HCEC 1CT (cell line): ENCODE results near the gene DSG2.
"Not testable (repeated sequence)": the region's sequence is repeated elsewhere in the genome, so short reads cannot be mapped to it uniquely, and the experiment has no call there.

Experiments
- DNase-seq: peaks from one replicate; pipeline ENCODE4 v3.0.0-alpha.2; 2017

The DSG2 gene

GRCh38 chr18:31497836-31498573, at the start of gene DSG2:
TSS of gene DSG2 (plus strand) at chr18:31498177. CDS start at chr18:31498252, 75 bp downstream.
- DNase-seq = no peak

DNA sequence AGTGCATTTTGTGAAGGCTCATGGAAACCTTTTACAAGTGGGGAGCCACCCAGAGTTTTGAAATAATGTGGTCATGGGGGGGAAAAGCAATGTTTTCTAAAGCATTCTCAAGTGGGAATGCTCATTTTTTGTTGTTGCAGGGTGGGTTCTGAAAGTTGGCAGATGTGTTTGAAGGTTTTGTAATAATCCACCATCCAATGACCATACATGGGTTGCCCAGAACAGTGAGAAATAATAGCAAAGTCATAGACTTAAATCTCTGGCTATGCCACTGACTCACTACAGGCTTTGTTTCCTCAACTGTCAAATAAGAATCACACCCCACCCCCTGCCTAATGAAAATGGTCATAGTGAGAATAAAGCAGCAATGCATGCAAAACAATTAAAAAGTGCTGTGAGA, 47.6 kb upstream of the DSG2 start:
- DNase-seq = no peak

DNA sequence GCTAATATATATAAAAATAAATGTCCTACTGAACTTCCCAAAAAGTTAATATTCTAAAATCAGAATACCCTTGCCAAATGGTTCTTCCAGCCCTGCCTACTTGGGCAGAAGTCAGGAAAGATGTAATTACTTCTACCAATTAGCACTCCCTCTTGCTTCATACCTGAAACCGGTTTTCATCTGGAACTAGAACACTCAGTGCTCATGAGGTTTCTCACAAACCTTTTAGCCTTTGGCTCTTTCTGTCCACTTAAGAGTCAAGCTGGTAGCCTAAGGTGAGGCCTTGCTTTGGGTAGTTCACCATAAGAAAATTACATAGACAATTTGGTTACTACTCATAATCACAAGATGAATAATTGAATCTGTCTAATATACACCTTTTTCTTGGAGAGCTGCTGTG, 46.4 kb upstream of the DSG2 start:
- DNase-seq = no peak

DNA sequence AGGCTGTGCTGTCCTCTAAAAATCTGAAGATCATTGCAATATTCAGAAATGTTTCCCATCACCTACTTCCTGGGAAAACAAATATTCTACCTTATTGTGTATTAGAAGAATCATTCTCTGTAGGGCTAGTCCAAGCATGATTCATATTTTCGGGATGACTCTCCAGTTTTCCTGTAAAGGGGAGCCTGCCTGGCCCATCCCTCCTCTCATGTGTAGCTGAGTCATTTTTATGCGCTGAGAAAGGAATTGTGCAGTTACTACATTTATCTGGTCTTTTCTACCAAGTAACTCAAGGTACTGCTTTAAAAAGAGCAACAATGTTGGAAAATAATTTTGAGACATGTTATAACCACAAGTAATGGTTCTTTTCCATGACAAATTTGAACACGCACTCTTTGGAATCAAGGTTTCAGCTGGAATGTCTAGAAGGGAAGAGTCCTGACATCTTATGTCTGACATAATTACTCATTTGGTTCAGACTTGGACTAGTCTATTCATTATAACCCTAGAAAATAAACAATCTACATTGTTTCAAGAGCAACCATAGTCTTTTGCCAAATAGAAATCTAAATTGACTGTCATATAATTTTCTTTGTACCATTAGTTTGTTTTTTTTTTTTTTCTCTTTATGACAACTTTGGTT, 43.8 kb upstream of the DSG2 start:
- DNase-seq = no peak

DNA sequence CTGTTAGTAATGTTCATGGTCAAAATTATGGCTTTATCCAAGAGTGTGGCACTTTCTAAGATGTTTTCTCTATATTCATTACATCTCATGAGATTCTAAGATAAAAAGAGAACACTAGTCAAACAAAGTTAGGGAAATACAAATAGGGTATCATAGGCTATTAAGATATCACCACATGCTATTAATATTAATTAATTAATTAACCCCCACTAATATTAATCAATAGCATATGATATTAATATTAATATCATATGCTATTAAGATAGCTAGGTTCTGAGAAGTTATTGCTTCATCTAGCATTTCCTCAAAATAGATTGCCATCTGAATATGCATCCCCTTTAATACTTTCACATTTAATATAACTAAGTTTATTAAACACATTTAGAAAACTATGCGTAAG, 28.3 kb upstream of the DSG2 start:
- no peak for DNase-seq

- DNase-seq = no peak
Measured at GRCh38 chr18:31478688-31479087, 19.3 kb upstream of the DSG2 start.

DNA sequence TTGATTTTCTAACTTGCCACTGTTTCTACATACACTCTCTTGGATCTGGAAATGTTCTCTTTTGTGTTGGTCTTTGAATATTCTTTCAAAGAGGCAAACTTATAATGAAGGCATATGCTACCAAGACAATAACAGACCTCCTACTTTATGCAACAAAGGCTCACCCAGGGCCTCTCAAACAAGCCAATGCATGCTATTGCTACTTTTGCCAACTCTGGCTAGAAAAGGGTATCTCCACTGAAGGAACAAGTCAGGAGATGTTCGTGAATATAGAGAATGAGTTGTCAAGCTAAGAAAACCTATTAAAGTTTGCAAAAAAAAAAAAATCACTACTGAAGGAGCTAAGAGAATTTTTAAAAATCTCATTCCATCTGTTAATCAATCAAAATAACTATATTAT, 15.9 kb upstream of the DSG2 start:
- DNase-seq = no peak

- DNase-seq = no peak
Measured at GRCh38 chr18:31483396-31483795, 14.6 kb upstream of the DSG2 start.

DNA sequence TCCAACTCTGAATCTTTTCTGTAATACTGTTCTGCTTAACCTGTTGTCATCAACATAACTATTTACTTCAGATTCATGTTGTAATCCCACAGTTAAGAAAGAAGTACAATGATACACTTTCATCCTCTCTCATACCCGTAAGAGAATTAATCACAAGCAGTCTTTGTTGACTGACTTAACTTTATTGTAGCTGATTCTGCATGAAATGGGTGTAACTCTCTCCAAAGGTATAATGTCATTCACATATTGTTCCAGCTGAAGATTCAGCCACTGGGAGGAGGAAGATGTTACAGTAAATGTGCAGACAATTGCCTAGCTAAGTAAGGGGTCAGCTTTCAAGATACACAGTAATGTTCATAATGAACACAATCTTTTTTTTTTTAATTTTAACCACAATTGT, 13.5 kb upstream of the DSG2 start:
- DNase-seq = no peak

- DNase-seq = no peak
Measured at GRCh38 chr18:31486165-31486564, 11.8 kb upstream of the DSG2 start.

DNA sequence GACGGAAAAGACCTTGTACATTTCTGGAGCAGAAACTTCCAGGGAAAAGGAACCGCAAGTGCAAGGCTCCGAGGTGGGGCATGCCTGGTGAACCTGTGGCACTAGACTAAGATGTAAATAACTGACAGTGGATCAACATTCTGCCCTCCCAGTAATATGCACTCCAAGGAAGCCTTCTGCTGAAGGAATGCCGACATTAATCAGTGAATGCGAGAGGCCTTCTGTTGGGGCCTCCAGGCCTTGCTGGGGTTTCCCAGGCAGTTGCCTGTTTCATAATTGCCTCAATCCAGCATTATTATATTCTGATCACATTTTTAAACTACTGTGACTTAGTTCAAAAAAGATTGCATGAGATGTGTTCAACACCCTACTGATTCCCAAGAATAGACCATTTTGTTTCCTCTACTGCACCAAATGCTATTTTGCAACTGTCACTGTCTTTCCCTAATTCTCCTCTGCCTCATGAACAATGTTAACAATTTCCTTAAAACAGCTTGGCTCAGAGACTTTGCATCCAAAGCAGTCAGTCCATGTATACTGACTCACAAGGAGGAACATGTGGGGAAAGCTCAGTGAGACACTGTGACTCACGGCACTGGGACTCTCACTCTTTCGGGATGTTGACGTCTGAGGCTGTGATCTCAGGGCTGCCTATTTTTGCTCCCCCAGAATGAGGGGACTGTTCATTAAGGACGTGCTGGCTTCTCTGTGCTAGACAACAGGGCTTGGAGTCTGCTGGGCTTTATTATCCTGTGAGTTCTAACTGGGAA, 10.5 kb upstream of the DSG2 start:
- no peak for DNase-seq

GRCh38 chr18:31489311-31489710, 8.7 kb upstream of the DSG2 start:
- no peak for DNase-seq

GRCh38 chr18:31490387-31490786, 7.6 kb upstream of the DSG2 start:
- no peak for DNase-seq

GRCh38 chr18:31490833-31491232, 7.1 kb upstream of the DSG2 start:
- DNase-seq = no peak

DNA sequence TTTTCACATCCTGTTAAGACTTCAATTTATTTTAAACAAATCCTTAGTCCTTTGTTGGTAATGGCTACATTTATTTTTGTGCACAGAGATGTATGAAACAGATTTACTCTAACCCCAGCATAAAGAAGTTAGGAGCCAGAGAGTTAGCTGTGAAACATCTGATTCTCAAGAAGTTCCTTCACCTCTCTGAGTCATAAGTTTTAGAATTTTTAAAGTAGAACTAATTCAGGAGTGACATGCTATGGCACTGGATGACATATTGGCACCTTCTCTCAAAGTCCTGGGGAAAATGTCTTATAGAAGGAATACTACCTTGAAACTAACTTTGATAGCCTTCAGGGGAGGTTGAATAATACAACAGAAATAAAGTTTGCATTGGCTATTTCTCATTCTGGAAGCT, 6.4 kb upstream of the DSG2 start:
- DNase-seq = no peak

DNA sequence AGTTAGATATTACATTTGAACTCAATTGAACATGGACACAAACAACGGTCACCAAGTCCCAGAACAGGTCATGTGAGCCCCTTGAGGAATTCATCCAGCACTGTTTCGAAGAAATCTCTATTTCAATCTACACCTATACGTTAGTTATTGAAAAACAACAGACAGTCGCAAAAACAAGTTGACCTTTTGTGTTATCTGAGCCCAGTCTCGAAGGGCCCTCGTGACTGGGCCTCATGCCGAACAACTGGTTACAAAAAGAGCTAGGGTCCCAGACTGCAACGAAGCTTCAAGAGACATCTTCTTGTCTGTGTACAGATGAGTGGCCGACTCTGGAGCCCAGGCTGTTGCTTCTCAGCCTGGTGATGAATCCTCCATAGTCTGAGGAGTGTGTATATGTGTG, 5.3 kb upstream of the DSG2 start:
- no peak for DNase-seq

GRCh38 chr18:31493171-31493570, 4.8 kb upstream of the DSG2 start:
- DNase-seq = no peak

DNA sequence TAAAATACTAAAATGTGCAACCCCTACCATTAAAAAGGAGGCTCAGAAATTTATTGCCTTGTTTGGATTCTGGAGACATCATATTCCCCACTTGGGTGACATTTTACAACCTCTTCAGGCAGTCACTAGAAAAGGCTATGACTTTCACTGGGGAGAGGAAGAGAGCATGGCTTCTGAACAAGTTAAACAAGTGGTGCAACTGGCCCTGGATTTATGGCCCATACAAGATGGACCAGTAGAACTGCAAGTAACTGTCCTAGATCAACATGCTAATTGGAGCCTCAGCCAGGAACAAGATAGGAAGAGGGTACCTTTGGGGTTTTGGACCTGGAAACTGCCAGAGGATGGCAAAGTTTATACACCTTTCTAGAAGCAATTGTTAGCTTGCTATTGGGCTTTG, 4.0 kb upstream of the DSG2 start:
- no peak for DNase-seq

DNA sequence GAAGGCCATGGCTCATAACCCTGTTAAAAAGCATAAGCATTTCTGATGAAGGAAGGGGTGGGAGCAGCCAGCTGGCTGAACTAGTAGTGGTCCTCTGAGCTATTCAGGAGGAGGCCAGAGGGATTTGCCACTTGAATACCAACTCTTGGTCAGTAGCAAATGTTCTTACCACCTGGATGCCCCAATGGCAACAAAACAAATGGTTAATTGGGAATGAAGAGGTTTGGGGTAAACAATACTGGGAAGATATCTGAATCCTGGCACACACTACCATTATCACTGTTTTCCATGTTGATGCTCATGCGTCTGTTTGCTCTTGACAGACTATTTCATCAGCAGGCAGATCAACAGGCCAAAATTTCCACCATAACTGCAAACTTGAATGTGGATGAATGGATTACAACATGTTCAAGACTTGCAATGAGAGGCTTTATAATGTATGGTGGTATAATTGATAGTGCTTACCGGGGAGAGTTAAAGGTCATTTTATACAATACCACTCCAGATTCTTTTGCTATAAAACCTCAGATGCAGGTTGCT, 3.2 kb upstream of the DSG2 start:
- not testable (repeated sequence) for DNase-seq

- no peak for DNase-seq
Measured at GRCh38 chr18:31497404-31497835, 557 bp upstream of the DSG2 start.

GRCh38 chr18:31498574-31499524, 872 bp downstream of the DSG2 start:
- DNase-seq = no peak

DNA sequence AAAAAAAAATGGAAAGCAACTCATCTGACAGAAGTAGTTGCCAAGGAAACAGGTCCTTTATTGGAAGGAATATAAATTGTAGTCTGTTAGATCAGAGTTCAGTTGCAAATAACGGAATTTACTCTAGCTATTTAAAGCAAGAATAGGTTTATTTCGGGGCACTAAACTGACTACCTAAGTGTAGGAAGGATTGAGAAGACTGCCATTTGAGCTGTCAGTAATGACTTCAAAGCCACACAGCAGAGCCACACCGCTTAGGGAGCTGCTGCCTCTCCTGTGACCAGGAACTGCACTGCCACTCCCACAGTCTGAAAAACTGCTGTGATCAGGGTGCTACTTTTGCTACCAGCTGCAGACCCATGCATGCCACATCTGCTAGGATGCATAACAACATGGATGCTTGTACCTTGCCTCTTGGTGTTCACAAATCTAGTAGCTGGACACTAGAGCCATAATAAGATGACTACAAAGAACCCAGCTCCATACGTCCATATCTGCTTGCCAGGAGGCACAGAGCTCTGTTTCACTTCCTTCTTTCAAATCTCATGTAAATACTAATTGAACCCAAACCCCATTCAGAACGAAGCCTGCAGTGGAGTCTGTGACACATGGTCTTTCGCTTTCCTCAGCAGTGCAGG, 2.2 kb downstream of the DSG2 start:
- DNase-seq = no peak
